ENCODE data around the gene PHACTR3. TPM values are rescaled to one million over a fixed set of nuclear protein-coding genes. Genes with fewer than 3 reads are reported as not detected.

PHACTR3 gene
- total and polyA plus RNA-seq, 4 donors, result 0.14 to 0.42 (median 0.17) TPM

DNA sequence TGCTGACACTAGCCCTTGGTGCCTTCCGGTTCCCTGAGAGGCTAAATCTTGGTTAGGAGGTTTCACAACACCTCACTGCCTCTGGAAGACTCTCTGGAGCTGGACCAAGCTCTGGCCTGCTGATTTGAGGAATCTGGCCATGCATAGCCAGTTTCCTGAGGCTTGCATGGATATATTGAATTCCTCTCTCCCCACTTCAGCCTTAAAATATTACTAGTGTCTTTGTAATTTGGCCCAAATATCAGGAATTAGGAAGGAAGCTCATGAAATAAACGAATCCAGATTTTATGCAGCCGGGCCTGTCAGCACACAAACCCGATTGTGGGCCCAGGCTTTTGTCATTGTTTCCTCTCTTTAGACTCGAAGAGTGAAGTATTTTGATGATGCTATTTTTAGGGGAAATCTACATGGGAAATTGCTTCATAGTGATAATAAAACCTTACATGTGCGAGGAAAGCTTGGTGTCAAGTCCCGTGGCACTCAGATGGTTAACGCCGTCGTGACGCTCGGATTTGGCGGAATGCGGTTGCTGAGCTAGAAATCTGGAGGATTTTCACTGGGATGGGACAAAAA lies 144.4 kb downstream of the PHACTR3 start:
- TF ChIP-seq JUND (IDR thresholded peaks at IDR 0.05), result no peak
- TF ChIP-seq HNF4G (IDR thresholded peaks at IDR 0.05), result no peak
- no peak for TF ChIP-seq EGR1 (IDR thresholded peaks at IDR 0.05; ENCODE audit: low read depth in 2 of 2)
- TF ChIP-seq SP1 (IDR thresholded peaks at IDR 0.05), result no peak
- no peak for TF ChIP-seq ATF3 (IDR thresholded peaks at IDR 0.05)
- TF ChIP-seq CTCF (IDR thresholded peaks at IDR 0.05; ENCODE audit: low read depth, low read length, missing input control), result no peak
- no peak for TF ChIP-seq REST (IDR thresholded peaks at IDR 0.05)
- H3K9me3 ChIP-seq (ENCODE audit: control insufficient read depth in 4 of 4, low read length in 3 of 4), result no peaks in the 10 kb centered on the region
- no peak overlapping the region for H3K4me3 ChIP-seq (ENCODE audit: low read depth in 1 of 3, low read length in 3 of 3)
- 76% methylated on average over 14 of the region's 14 CpGs for WGBS
- H3K27me3 ChIP-seq (ENCODE audit: control insufficient read depth in 4 of 4, insufficient read depth in 4 of 4, low read length in 3 of 4), result peaks cover 0 to 6% (median 4%) of the 10 kb centered on the region in 4 donors
- peak overlapping the region; percentile 15 to 37 for H3K27ac ChIP-seq (ENCODE audit: low read depth in 1 of 2, low read length in 2 of 2)
- no peaks in the 10 kb centered on the region for H3K36me3 ChIP-seq (ENCODE audit: control insufficient read depth in 4 of 4, insufficient read depth in 3 of 4, low read depth in 1 of 4, low read length in 3 of 4)
- no peak overlapping the region for H3K9ac ChIP-seq (ENCODE audit: low read depth in 1 of 2, low read length in 2 of 2)
- DNase-seq (ENCODE audit: low spot score), result no peak
- H3K4me1 ChIP-seq (ENCODE audit: control insufficient read depth in 4 of 4, insufficient read depth in 4 of 4, low read length in 3 of 4), result peaks cover 0 to 14% (median 0%) of the 10 kb centered on the region in 4 donors

DNA sequence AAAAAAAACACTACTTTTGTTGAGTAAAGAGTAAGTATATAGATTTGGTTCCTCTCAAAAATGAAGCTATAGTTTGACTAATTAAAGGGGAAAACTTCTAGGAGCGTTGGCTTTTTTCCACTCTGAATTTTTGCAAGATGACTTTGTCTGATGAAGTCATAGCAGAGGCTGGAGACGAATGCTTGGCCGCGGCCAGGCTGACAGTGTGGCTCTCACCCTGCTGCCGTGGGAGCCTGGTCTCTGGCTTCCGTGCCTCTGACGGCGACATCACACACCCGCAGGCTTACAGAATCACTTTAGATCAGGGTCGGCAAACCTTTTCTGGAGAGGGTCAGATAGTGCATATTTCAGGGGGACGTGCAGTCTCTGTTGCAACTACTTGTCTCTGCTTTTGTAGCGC lies 145.0 kb downstream of the PHACTR3 start:
- H3K9ac ChIP-seq (ENCODE audit: low read depth in 1 of 2, low read length in 2 of 2), result no peak overlapping the region
- no peak for DNase-seq (ENCODE audit: low spot score)
- H3K27me3 ChIP-seq (ENCODE audit: control insufficient read depth in 4 of 4, insufficient read depth in 4 of 4, low read length in 3 of 4), result peaks cover 0 to 6% (median 4%) of the 10 kb centered on the region in 4 donors
- TF ChIP-seq JUND (IDR thresholded peaks at IDR 0.05) (no peak), YY1 (IDR thresholded peaks at IDR 0.05) (no peak)
- no peaks in the 10 kb centered on the region for H3K36me3 ChIP-seq (ENCODE audit: control insufficient read depth in 4 of 4, insufficient read depth in 3 of 4, low read depth in 1 of 4, low read length in 3 of 4)
- no peaks in the 10 kb centered on the region for H3K9me3 ChIP-seq (ENCODE audit: control insufficient read depth in 4 of 4, low read length in 3 of 4)
- H3K27ac ChIP-seq (ENCODE audit: low read depth in 1 of 2, low read length in 2 of 2), result peak overlapping the region in 1 of 2 donors; percentile 37
- H3K4me3 ChIP-seq (ENCODE audit: low read depth in 1 of 3, low read length in 3 of 3), result no peak overlapping the region
- peaks cover 0 to 14% (median 0%) of the 10 kb centered on the region in 4 donors for H3K4me1 ChIP-seq (ENCODE audit: control insufficient read depth in 4 of 4, insufficient read depth in 4 of 4, low read length in 3 of 4)
- WGBS, result 75% methylated on average over 12 of the region's 12 CpGs

DNA sequence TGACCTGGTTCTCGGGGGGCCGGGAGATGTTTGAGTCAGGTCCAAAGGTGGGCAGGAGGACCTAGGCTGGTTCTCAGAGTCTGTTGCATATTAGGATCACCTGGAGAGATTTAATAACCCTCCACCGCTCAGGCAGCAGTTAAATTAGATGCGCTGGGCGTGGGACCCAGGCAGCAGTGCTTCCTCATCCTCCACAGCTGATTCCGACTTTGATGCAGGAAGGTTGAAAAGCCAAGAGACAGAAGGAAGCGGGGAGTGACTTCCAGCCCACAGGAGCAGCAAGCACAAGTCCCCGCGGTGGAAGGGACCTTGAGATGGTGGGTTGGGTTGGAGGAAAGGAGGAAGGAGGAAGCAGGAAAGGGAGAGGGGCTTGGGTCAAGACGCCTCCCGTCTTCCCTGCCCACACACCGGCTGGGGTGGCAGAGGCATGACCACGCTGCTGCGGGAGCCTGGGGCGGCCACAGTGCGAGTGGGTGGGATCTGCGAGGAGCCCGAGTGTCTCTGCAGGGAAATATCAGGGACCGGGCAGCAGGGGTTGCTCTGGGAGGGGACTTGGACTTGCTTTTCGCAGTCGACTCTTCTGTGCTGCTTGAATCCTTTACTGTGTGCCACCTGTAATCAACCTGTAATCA lies 146.0 kb downstream of the PHACTR3 start:
- H3K9me3 ChIP-seq (ENCODE audit: control insufficient read depth in 4 of 4, low read length in 3 of 4), result no peaks in the 10 kb centered on the region
- no peak overlapping the region for H3K9ac ChIP-seq (ENCODE audit: low read depth in 1 of 2, low read length in 2 of 2)
- no peak overlapping the region for H3K4me3 ChIP-seq (ENCODE audit: low read depth in 1 of 3, low read length in 3 of 3)
- H3K36me3 ChIP-seq (ENCODE audit: control insufficient read depth in 4 of 4, insufficient read depth in 3 of 4, low read depth in 1 of 4, low read length in 3 of 4), result no peaks in the 10 kb centered on the region
- WGBS, result 74% methylated on average over 21 of the region's 21 CpGs
- DNase-seq (ENCODE audit: low spot score), result no peak
- H3K4me1 ChIP-seq (ENCODE audit: control insufficient read depth in 4 of 4, insufficient read depth in 4 of 4, low read length in 3 of 4), result peaks cover 0 to 14% (median 0%) of the 10 kb centered on the region in 4 donors
- no peak overlapping the region for H3K27ac ChIP-seq (ENCODE audit: low read depth in 1 of 2, low read length in 2 of 2)
- no peak for TF ChIP-seq EGR1 (IDR thresholded peaks at IDR 0.05; ENCODE audit: low read depth in 2 of 2)
- TF ChIP-seq, protein P1, sequence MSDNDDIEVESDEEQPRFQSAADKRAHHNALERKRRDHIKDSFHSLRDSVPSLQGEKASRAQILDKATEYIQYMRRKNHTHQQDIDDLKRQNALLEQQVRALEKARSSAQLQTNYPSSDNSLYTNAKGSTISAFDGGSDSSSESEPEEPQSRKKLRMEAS (IDR thresholded peaks at IDR 0.05), result no peak
- no peak for TF ChIP-seq JUND (IDR thresholded peaks at IDR 0.05)
- TF ChIP-seq CTCF (IDR thresholded peaks at IDR 0.05; ENCODE audit: low read depth, low read length, missing input control), result no peak
- TF ChIP-seq RAD21 (IDR thresholded peaks at IDR 0.05), result no peak
- peaks cover 0 to 10% (median 4%) of the 10 kb centered on the region in 4 donors for H3K27me3 ChIP-seq (ENCODE audit: control insufficient read depth in 4 of 4, insufficient read depth in 4 of 4, low read length in 3 of 4)

Data from liver (tissue), 9 donors.